Frontal cortex (tissue), 4 donors: ENCODE measurements around the gene DCAF15. TPM values are rescaled to one million over a fixed set of nuclear protein-coding genes. Genes with fewer than 3 reads are reported as not detected.
"Not testable (repeated sequence)": the region's sequence is repeated elsewhere in the genome, so short reads cannot be mapped to it uniquely, and the experiment has no call there.

Experiments
- DNase-seq, 2 donors: peaks; one replicate each; pipeline ENCODE4 v3.0.0; 2012; ENCODE audit warnings: low spot score in 2 of 2
- FAIRE-seq: peaks from 2 replicates; lab custom pipeline; 2012; peaks lifted over from hg19 to GRCh38; lab: Jason Lieb, UNC
- total RNA-seq: library from RNA; depleted of rRNA; stranded (reverse); fragments of >200 nt; gene quantifications from one replicate; pipeline ENCODE4 v1.2.3, GENCODE V29; 2014
- donor health status: control.
- donor health status: control.
- donor health status: control.

The DCAF15 gene
- total RNA-seq, 1 donor from 2014 or later, result 13.0 TPM

- no peak for FAIRE-seq
These were observed 4.7 kb downstream of the DCAF15 start for GRCh38 chr19:13957051-13957450.

GRCh38 chr19:13958043-13958442 lies 5.7 kb downstream of the DCAF15 start:
- FAIRE-seq, result no peak

More at GRCh38 chr19:13957051-13957450, 4.7 kb downstream of the DCAF15 start:
- no peak for DNase-seq

GRCh38 chr19:13959141-13959961 lies 7.0 kb downstream of the DCAF15 start:
- no peak for FAIRE-seq

More at GRCh38 chr19:13958043-13958442, 5.7 kb downstream of the DCAF15 start:
- DNase-seq, result no peak

GRCh38 chr19:13959962-13960862 lies 7.9 kb downstream of the DCAF15 start:
- FAIRE-seq (no peak), DNase-seq (no peak)

More at GRCh38 chr19:13959141-13959961, 7.0 kb downstream of the DCAF15 start:
- no peak for DNase-seq

- no peak for DNase-seq
- no peak for FAIRE-seq
These were observed 8.8 kb downstream of the DCAF15 start for GRCh38 chr19:13960863-13961784.

- DNase-seq (no peak), FAIRE-seq (no peak)
These were observed 9.8 kb downstream of the DCAF15 start for GRCh38 chr19:13961826-13962698.

GRCh38 chr19:13962699-13963602 lies 10.6 kb downstream of the DCAF15 start:
- FAIRE-seq (no peak), DNase-seq (no peak)

- no peak for FAIRE-seq
- no peak for DNase-seq
These were observed 11.3 kb downstream of the DCAF15 start for GRCh38 chr19:13963603-13964105.

GRCh38 chr19:13964776-13965175 lies 12.5 kb downstream of the DCAF15 start:
- DNase-seq (no peak), FAIRE-seq (no peak)

GRCh38 chr19:13965377-13965896 lies 13.1 kb downstream of the DCAF15 start:
- FAIRE-seq, result no peak
- DNase-seq, result no peak

- no peak for DNase-seq
- no peak for FAIRE-seq
These were observed 13.8 kb downstream of the DCAF15 start for GRCh38 chr19:13965926-13966683.

GRCh38 chr19:13966684-13967128 lies 14.4 kb downstream of the DCAF15 start:
- DNase-seq (no peak), FAIRE-seq (no peak)

GRCh38 chr19:13967206-13967605 lies 14.9 kb downstream of the DCAF15 start:
- DNase-seq, FAIRE-seq: not testable (repeated sequence)

- DNase-seq, result no peak
- FAIRE-seq, result no peak
These were observed 16.1 kb downstream of the DCAF15 start for GRCh38 chr19:13968383-13968935.

GRCh38 chr19:13968999-13969398 lies 16.7 kb downstream of the DCAF15 start:
- no peak for DNase-seq
- FAIRE-seq, result no peak

- FAIRE-seq (no peak), DNase-seq (no peak)
These were observed 17.6 kb downstream of the DCAF15 start for GRCh38 chr19:13969897-13970296.
